HEK293 (cell line): ENCODE data around the gene STARD3.

Source experiments
- CTCF ChIA-PET: fragments of 350-600 bp; formaldehyde crosslinking; extraction: SDS; loops from one replicate; lab custom pipeline; 2021; ENCODE audit warnings: antibody characterized with exemption; lab: Yijun Ruan, JAX
- POLR2A ChIA-PET: fragments of 300-600 bp; formaldehyde crosslinking; extraction: SDS; loops from one replicate; lab custom pipeline; 2020; ENCODE audit warnings: antibody characterized with exemption, inconsistent platforms; lab: Yijun Ruan, JAX
- H3K27ac ChIP-seq: fragments of 200-500 bp; sonication (Bioruptor generic); 2 replicates; pipeline ENCODE4 v1.5.1; 2014; ENCODE audit warnings: low read depth, low read length, control low read depth, inconsistent platforms; ENCODE audit errors: extremely low read depth
- H3K36me3 ChIP-seq, 2 experiments: fragments of 200-500 bp in 1 of 2; sonication (Bioruptor generic) in 1 of 2; 1 replicate in 1 of 2; 2 replicates in 1 of 2; pipeline ENCODE4 v1.5.1; 2014 to 2017; ENCODE audit warnings: inconsistent platforms in 2 of 2, low read length in 2 of 2; ENCODE audit not compliant: control insufficient read depth in 2 of 2, insufficient read depth in 1 of 2
- H3K4me1 ChIP-seq: fragments of 200-500 bp; sonication (Bioruptor generic); 2 replicates; pipeline ENCODE4 v1.5.1; 2014; ENCODE audit warnings: mild to moderate bottlenecking, low read length, inconsistent platforms; ENCODE audit not compliant: control insufficient read depth, insufficient read depth
- H3K4me3 ChIP-seq: 2 replicates; pipeline ENCODE4 v1.5.1; 2011; ENCODE audit warnings: low read depth, mild to moderate bottlenecking, control low read depth, low read length, moderate library complexity
- H3K9me3 ChIP-seq: fragments of 200-500 bp; sonication (Bioruptor generic); 2 replicates; pipeline ENCODE4 v1.5.1; 2014; ENCODE audit warnings: low read depth, low read length, inconsistent platforms; ENCODE audit not compliant: control insufficient read depth, insufficient read depth
- CTCF ChIP-seq: fragments of 450-650 bp; formaldehyde crosslinking; IDR thresholded peaks from 2 replicates; pipeline ENCODE4 v1.5.1; 2016; ENCODE audit warnings: missing biosample characterization, missing genetic modification characterization
- GLIS2 ChIP-seq: fragments of 450-650 bp; formaldehyde crosslinking; IDR thresholded peaks from 2 replicates; pipeline ENCODE4 v1.5.1; 2016; ENCODE audit warnings: missing biosample characterization, missing genetic modification characterization
- HOXC10 ChIP-seq: sonication (generic); formaldehyde crosslinking; IDR thresholded peaks from 2 replicates; pipeline ENCODE4 v1.8.1; 2023; ENCODE audit warnings: mild to moderate bottlenecking, missing genetic modification reagents
- KLF1 ChIP-seq: fragments of 450-650 bp; formaldehyde crosslinking; IDR thresholded peaks from 2 replicates; pipeline ENCODE4 v1.5.1; 2016; ENCODE audit warnings: missing biosample characterization, missing genetic modification characterization
- REST ChIP-seq: fragments of 450-650 bp; formaldehyde crosslinking; IDR thresholded peaks from 2 replicates; pipeline ENCODE4 v1.5.1; 2016; ENCODE audit warnings: missing biosample characterization, missing genetic modification characterization
- SETDB1 ChIP-seq: IDR thresholded peaks from one replicate; pipeline ENCODE4 v1.6.1; 2017; ENCODE audit warnings: mild to moderate bottlenecking, low read length, moderate library complexity, mixed read lengths; ENCODE audit not compliant: insufficient read length
- ZBTB1 ChIP-seq: fragments of 450-650 bp; formaldehyde crosslinking; IDR thresholded peaks from 2 replicates; pipeline ENCODE4 v1.5.1; 2016; ENCODE audit warnings: missing biosample characterization, missing genetic modification characterization
- ZBTB20 ChIP-seq: fragments of 450-650 bp; formaldehyde crosslinking; IDR thresholded peaks from 2 replicates; pipeline ENCODE4 v1.5.1; 2016; ENCODE audit warnings: missing biosample characterization, missing genetic modification characterization
- ZEB2 ChIP-seq: fragments of 450-650 bp; formaldehyde crosslinking; IDR thresholded peaks from 2 replicates; pipeline ENCODE4 v1.5.1; 2016; ENCODE audit warnings: missing biosample characterization, missing genetic modification characterization
- ZFP69B ChIP-seq: fragments of 450-650 bp; formaldehyde crosslinking; IDR thresholded peaks from 2 replicates; pipeline ENCODE4 v1.5.1; 2016; ENCODE audit warnings: missing biosample characterization, missing genetic modification characterization
- ZNF10 ChIP-seq: fragments of 450-650 bp; formaldehyde crosslinking; IDR thresholded peaks from 2 replicates; pipeline ENCODE4 v1.5.1; 2017; ENCODE audit warnings: missing biosample characterization, missing genetic modification characterization
- ZNF155 ChIP-seq: fragments of 450-650 bp; formaldehyde crosslinking; IDR thresholded peaks from 2 replicates; pipeline ENCODE4 v1.5.1; 2016; ENCODE audit warnings: missing biosample characterization, missing genetic modification characterization
- ZNF221 ChIP-seq: fragments of 450-650 bp; formaldehyde crosslinking; IDR thresholded peaks from 2 replicates; pipeline ENCODE4 v1.5.1; 2017; ENCODE audit warnings: missing biosample characterization, missing genetic modification characterization, borderline replicate concordance
- ZNF274 ChIP-seq, 2 experiments: fragments of 200-500 bp in 1 of 2; fragments of 450-650 bp in 1 of 2; sonication (Bioruptor generic) in 1 of 2; formaldehyde crosslinking in 1 of 2; IDR thresholded peaks; 2 replicates each; pipeline versions ENCODE4 v1.5.1 to v1.6.1; 2014 to 2016; ENCODE audit warnings: borderline replicate concordance in 1 of 2, inconsistent platforms in 1 of 2, low read length in 1 of 2, missing biosample characterization in 1 of 2, missing genetic modification characterization in 1 of 2
- ZNF311 ChIP-seq: fragments of 450-650 bp; formaldehyde crosslinking; IDR thresholded peaks from 2 replicates; pipeline ENCODE4 v1.5.1; 2017; ENCODE audit warnings: missing biosample characterization, missing genetic modification characterization, borderline replicate concordance
- ZNF335 ChIP-seq: fragments of 450-650 bp; formaldehyde crosslinking; conservative IDR thresholded peaks from 2 replicates; pipeline ENCODE4 v1.5.1; 2016; ENCODE audit warnings: missing biosample characterization, missing genetic modification characterization
- ZNF530 ChIP-seq: fragments of 450-650 bp; formaldehyde crosslinking; IDR thresholded peaks from 2 replicates; pipeline ENCODE4 v1.5.1; 2016; ENCODE audit warnings: low read depth, missing biosample characterization, missing genetic modification characterization
- ZNF549 ChIP-seq: fragments of 450-650 bp; IDR thresholded peaks from 2 replicates; pipeline ENCODE4 v1.5.1; 2018; ENCODE audit warnings: missing biosample characterization, missing genetic modification characterization, mild to moderate bottlenecking, inconsistent platforms, moderate library complexity
- ZNF626 ChIP-seq: fragments of 450-650 bp; sonication (Bioruptor Pico); formaldehyde crosslinking; IDR thresholded peaks from 2 replicates; pipeline ENCODE4 v1.5.1; 2018; ENCODE audit warnings: missing biosample characterization, missing genetic modification characterization, inconsistent platforms
- ZNF629 ChIP-seq: fragments of 450-650 bp; formaldehyde crosslinking; IDR thresholded peaks from 2 replicates; pipeline ENCODE4 v1.5.1; 2017; ENCODE audit warnings: missing biosample characterization, missing genetic modification characterization
- ZNF639 ChIP-seq: fragments of 450-650 bp; formaldehyde crosslinking; IDR thresholded peaks from 2 replicates; pipeline ENCODE4 v1.5.1; 2016; ENCODE audit warnings: missing biosample characterization, missing genetic modification characterization
- ZSCAN23 ChIP-seq: fragments of 450-650 bp; formaldehyde crosslinking; IDR thresholded peaks from 2 replicates; pipeline ENCODE4 v1.5.1; 2016; ENCODE audit warnings: missing biosample characterization, missing genetic modification characterization

STARD3 gene

GRCh38 chr17:39678340-39679116, 41.6 kb downstream of the STARD3 start:
- peaks cover 17% of the 10 kb centered on the region for H3K4me1 ChIP-seq
- TF ChIP-seq ZNF639: no peak
- no peak for TF ChIP-seq HOXC10 (CRISPR knock-in tag)
- no peak for TF ChIP-seq ZNF221 (tag by site-specific recombination)
- peak; percentile 60; the same call in 1 of the 2 replicates for TF ChIP-seq CTCF (tag by site-specific recombination)
- peaks cover 0 to 3% of the 10 kb centered on the region in 2 experiments; a peak in 2 of 3 replicates for H3K36me3 ChIP-seq
- ChIA-PET POLR2A (interaction anchor here (0.6 to 1.7 kb wide), 4 partner anchors 9 to 21 kb away, joined by 3 to 4 read pairs (median 4); partner anchors contain the start of genes ERBB2 and PGAP3), CTCF (interaction anchor here (0.5 to 4.4 kb wide), 11 partner anchors 10 to 76 kb away, joined by 3 to 22 read pairs (median 4); partner anchors contain the start of genes PGAP3 and PNMT)
- H3K27ac ChIP-seq: no peak overlapping the region
- H3K4me3 ChIP-seq: no peak overlapping the region
- no peaks in the 10 kb centered on the region for H3K9me3 ChIP-seq

GRCh38 chr17:39679521-39680192, 42.7 kb downstream of the STARD3 start:
- CTCF ChIA-PET: interaction anchor here (0.6 to 4.4 kb wide), 9 partner anchors 7 to 132 kb away, joined by 3 to 22 read pairs (median 5); partner anchors contain the start of gene PNMT
- no peak overlapping the region for H3K4me3 ChIP-seq
- no peaks in the 10 kb centered on the region for H3K9me3 ChIP-seq
- H3K36me3 ChIP-seq: peaks cover 0 to 3% of the 10 kb centered on the region in 2 experiments; a peak in 2 of 3 replicates
- POLR2A ChIA-PET: interaction anchor here (0.6 to 1.7 kb wide), 2 partner anchors 8 to 13 kb away, joined by 3 to 4 read pairs; partner anchors contain the start of gene PGAP3
- no peak for TF ChIP-seq ZNF530 (tag by site-specific recombination)
- no peak for TF ChIP-seq KLF1
- no peak for TF ChIP-seq ZNF626 (tag by site-specific recombination)
- TF ChIP-seq GLIS2 (tag by site-specific recombination): no peak
- no peak for TF ChIP-seq ZEB2 (tag by site-specific recombination)
- TF ChIP-seq ZNF311 (tag by site-specific recombination): no peak
- TF ChIP-seq, all 188 proteins: peak for 0
- Histone ChIP-seq H3K4me1 (peaks cover 16% of the 10 kb centered on the region), H3K27ac (no peak overlapping the region)

- H3K4me1 ChIP-seq: no peaks in the 10 kb centered on the region
- H3K36me3 ChIP-seq: no peaks in the 10 kb centered on the region; a peak in 1 of 3 replicates
- H3K4me3 ChIP-seq: no peak overlapping the region
- no peaks in the 10 kb centered on the region for H3K9me3 ChIP-seq
- CTCF ChIA-PET: interaction anchor here (0.6 to 1.8 kb wide), 5 partner anchors 30 to 301 kb away, joined by 3 to 5 read pairs (median 4); no protein-coding TSS in a partner anchor
- POLR2A ChIA-PET: interaction anchor here (1.5 kb wide), 1 partner anchor 16 kb away, joined by 3 read pairs; the partner anchor contains the start of gene ERBB2
- H3K27ac ChIP-seq: no peak overlapping the region
- TF ChIP-seq ZNF549 (no peak), ZSCAN23 (no peak), SETDB1 (no peak), ZNF629 (tag by site-specific recombination) (no peak), ZBTB20 (tag by site-specific recombination) (no peak), ZNF10 (no peak), ZNF274 (IDR thresholded peaks at IDR 0.05; ENCODE audit: low read length) (no peak), ZNF274 (tag by site-specific recombination; IDR thresholded peaks at IDR 0.05; ENCODE audit: borderline replicate concordance) (no peak), ZNF155 (no peak), ZBTB1 (no peak), ZFP69B (tag by site-specific recombination) (no peak), ZNF335 (tag by site-specific recombination) (no peak), REST (no peak)
These were observed 46.5 kb downstream of the STARD3 start for GRCh38 chr17:39683295-39683939.
